Measurements from ENCODE around the gene TXNDC17.
"Not testable (repeated sequence)": the region's sequence is repeated elsewhere in the genome, so short reads cannot be mapped to it uniquely, and the experiment has no call there.

TXNDC17 gene

DNA sequence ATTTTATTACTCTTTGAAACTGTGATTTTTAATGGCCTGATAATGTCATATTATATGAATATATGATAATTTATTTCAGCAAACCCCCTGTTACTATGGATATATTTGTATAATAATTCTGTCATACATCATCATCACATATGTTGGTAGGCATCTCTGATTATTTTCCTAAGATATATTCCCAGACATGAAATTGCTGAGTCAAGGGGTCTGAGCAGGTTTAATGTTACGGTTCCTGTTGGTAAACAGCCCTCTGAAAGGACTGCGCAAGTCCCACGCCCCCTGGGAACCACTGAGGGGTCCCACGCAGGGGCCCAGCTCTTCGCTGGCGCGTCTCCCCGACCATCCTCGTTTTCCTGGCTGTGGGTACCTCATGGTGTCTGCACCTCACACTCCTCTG lies 48.1 kb downstream of the TXNDC17 start (continued):
- TF ChIP-seq PATZ1 (CRISPR knock-in tag; IDR thresholded peaks at IDR 0.05; ENCODE audit: borderline replicate concordance) (no peak), ZNF565 (CRISPR knock-in tag; conservative IDR thresholded peaks at IDR 0.05; ENCODE audit: low read depth) (no peak), BACH2 (CRISPR knock-in tag; IDR thresholded peaks at IDR 0.05; ENCODE audit: borderline replicate concordance) (no peak), ZFP3 (CRISPR knock-in tag; IDR thresholded peaks at IDR 0.05) (no peak)

DNA sequence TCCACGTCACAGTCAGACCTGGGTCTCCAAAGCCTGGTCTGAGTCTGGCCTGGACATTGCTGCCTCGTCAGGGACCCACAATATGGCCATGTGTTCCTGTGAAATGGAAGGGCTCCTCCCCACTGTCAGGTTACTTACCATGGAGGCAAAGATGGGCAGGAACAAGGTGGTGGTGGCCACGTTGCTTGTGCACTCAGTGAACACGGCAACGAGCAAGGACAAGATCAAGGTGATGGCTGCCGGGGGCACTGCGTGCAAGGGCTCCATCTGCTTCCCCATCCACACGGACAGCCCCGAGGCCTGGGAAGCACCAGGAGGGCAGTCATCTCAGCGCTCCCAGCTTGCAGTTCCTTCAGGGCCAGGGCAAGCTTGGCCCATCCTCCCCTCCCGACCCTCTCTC lies 49.8 kb downstream of the TXNDC17 start:
- TF ChIP-seq ARNTL (CRISPR knock-in tag; IDR thresholded peaks at IDR 0.05; ENCODE audit: borderline replicate concordance, low read depth) (no peak), ISL1 (CRISPR knock-in tag; IDR thresholded peaks at IDR 0.05) (no peak), ZFP30 (CRISPR knock-in tag; IDR thresholded peaks at IDR 0.05) (no peak), CREB5 (CRISPR knock-in tag; IDR thresholded peaks at IDR 0.05; ENCODE audit: low read depth) (no peak), SNAI2 (CRISPR knock-in tag; IDR thresholded peaks at IDR 0.05) (no peak), ZFP3 (CRISPR knock-in tag; IDR thresholded peaks at IDR 0.05) (no peak), GLIS3 (CRISPR knock-in tag; IDR thresholded peaks at IDR 0.05) (no peak)
- no peak for ATAC-seq

GRCh38 chr17:6691546-6691945 lies 50.7 kb downstream of the TXNDC17 start:
- no peak for ATAC-seq
- TF ChIP-seq CSRNP3 (CRISPR knock-in tag; IDR thresholded peaks at IDR 0.05) (no peak), ZFP3 (CRISPR knock-in tag; IDR thresholded peaks at IDR 0.05) (no peak), GLIS3 (CRISPR knock-in tag; IDR thresholded peaks at IDR 0.05) (no peak), TSHZ2 (CRISPR knock-in tag; IDR thresholded peaks at IDR 0.05) (no peak), BACH2 (CRISPR knock-in tag; IDR thresholded peaks at IDR 0.05; ENCODE audit: borderline replicate concordance) (no peak), CSDC2 (CRISPR knock-in tag; IDR thresholded peaks at IDR 0.05) (no peak), ARNTL (CRISPR knock-in tag; IDR thresholded peaks at IDR 0.05; ENCODE audit: borderline replicate concordance, low read depth) (no peak), SNAI2 (CRISPR knock-in tag; IDR thresholded peaks at IDR 0.05) (no peak), ISL1 (CRISPR knock-in tag; IDR thresholded peaks at IDR 0.05) (no peak), TCF4 (CRISPR knock-in tag; IDR thresholded peaks at IDR 0.05; ENCODE audit: borderline replicate concordance) (no peak), TOX (CRISPR knock-in tag; IDR thresholded peaks at IDR 0.05; ENCODE audit: borderline replicate concordance) (no peak), ZNF565 (CRISPR knock-in tag; conservative IDR thresholded peaks at IDR 0.05; ENCODE audit: low read depth) (no peak), OSR1 (CRISPR knock-in tag; IDR thresholded peaks at IDR 0.05) (no peak), PPARA (CRISPR knock-in tag; IDR thresholded peaks at IDR 0.05; ENCODE audit: borderline replicate concordance) (no peak)

DNA sequence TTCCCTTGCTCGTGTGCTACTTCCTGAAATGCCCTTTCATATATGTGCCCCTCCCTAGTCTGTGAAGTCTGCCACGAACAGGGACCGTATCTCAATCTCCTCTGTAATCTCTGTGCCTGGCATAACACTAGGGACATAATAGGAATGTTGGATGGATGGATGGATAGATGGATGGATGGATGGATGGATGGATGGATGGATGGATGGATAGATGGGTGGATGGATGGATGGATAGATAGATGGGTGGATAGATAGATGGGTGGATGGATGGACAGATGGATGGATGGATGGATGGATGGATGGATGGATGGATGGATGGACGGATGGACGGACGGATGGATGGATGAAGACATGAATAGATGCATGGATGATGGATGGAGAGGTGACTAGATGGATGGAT lies 51.1 kb downstream of the TXNDC17 start:
- ATAC-seq = not testable (repeated sequence)

Measured in SK-N-SH treated with all-trans-retinoic acid at 6 μM for 48 hours (cell line).